ENCODE data around the gene IST1.
"Not testable (repeated sequence)": the region's sequence is repeated elsewhere in the genome, so short reads cannot be mapped to it uniquely, and the experiment has no call there.

Gene IST1

DNA sequence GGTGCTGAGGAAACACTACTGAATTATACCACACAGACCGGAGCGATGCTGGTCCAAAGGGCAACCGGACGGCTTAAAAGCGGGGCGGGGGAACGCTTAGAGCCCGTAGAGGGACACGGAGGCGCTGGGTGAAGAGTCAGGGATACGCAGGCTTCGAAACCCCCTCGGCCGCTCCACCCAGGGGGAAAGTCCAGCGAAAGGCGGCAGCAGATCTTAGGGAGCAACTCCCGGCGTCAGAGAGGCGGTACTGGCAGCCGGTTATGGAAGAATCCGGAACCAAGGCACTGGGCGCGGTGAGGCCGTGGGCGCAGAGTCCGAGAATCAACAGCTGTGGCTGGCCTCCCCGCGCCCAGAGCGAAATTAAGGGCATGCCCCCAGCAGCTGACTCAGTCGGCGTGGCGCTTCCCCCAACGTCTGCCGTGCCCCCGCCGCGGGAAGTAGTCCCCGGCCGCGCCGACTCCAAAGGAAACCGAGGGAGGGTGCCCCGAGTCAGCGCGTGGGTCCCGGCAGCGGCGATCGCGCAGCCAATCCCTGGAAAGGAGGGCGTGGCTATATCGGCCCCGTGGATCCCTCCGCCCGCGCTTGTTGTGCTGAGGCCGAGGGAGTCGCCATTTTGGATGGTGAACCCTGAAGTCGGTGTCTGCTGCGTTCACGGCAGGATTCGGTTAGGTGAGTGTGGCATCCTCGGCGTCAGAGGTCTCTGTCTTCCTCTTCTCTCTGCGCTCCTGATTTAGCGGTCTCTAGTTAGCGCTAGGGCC is at the start of gene IST1:
IST1 (plus strand) TSS at position 611 of the 758 bp plus-strand sequence. CDS start 20,110 bp downstream, outside the sequence.
- in situ Hi-C loops (cut with HindIII; ENCODE audit: low sequenced_read_pairs) = no loop called here

DNA sequence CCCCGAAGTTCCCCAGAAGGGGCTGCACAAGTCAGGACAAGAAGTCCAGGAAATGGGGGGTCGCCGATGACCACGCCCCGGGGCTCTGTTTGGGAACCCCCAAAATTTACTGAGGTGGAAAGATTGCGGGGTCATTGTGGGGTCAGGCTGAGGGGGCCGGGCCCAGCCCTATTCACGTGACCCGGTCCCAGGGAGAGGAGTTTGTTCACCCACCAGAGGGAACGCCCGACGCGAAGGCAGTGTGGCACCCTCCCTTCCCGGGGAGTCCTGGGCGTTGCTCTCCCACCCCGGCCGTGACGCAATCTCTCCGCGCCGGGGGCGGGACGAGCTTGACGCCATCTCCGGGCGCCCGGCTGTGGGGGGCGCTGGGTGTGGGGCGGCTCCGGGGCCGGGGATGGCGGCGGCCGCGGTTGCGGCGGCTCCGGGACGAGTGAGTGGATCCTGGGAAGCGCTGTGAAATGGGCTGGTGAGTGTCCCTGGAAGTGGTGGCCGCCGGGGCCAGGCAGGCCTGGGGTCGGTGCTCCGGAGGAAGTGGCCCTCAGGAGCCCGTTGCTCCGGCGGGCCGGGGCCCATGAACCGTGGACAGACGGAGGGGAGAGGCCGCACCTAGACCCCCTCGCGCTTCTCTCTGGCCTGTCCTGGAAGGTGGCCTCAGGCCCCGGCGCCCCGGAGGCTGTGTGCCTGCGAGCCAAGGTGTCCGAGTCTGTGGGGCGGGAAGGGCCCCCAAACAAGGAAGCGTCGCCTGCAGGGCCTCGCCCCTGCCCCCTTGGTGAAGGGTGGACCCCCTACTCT is 49.5 kb upstream of the IST1 start, which contains the start of gene ATXN1L:
ATXN1L (plus strand) TSS at position 338 of the 792 bp plus-strand sequence. CDS start 3,765 bp downstream, outside the sequence.
- in situ Hi-C loops (cut with HindIII; ENCODE audit: low sequenced_read_pairs) = no loop called here

DNA sequence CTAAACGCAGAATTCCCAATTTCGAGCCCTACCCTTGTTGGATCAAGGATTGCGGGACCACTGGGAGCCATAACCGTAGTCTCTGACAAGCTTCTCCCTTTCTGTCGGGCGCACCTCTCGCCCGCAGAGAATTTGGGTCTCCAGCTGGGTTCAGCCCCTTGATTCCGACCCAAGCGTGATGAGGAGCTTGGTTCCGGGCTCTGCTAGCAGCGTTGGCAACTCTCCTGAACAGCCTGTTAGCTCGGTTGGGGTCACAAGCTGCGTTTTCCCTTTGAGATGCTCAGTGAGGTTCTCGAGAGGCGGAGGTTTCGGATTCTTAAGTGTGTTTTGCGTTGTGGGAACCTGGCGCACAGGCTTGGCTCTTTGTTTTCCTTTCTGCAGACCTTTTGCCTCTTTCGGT is 48.9 kb upstream of the IST1 start:
- in situ Hi-C loops (cut with HindIII; ENCODE audit: low sequenced_read_pairs) = no loop called here

DNA sequence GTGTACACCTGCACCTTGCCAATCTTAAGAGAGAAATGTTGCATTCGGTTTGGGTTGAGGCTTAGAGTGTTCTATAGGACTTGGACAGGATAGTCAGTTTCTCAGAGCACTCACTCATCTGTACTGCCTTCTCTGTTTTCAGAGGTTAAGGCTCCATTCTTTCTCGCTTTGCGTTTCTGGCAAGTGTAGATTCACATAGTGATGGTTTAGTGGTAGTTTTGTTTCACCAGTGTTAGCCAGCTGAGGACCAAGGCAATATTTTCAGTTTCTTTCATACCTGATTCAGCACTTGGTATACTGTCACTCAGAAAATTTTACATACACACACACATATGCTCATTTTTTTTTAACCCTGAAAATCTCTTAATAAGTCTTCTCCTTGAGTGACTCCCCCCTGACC is 48.2 kb upstream of the IST1 start:
- in situ Hi-C loops (cut with HindIII; ENCODE audit: low sequenced_read_pairs) = no loop called here

DNA sequence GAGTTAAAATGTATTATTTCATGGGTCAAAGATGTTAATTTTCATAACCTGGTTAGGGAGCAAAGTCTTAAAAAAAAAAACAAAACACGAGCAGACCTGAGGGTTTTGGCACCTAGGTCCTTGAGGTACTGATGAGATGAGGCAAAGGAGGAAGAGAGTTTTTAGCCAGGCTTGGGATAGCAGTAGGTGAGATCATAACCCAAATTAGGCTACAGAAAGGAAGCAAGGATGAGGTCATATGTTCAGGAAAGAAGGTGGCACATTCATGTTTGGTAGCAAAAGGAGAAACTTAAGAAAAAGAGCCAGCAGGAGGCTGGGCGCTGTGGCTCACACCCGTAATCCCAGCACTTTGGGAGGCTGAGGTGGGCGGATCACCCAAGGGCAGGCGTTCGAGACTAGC is 46.7 kb upstream of the IST1 start:
- in situ Hi-C loops (cut with HindIII; ENCODE audit: low sequenced_read_pairs) = no loop called here

DNA sequence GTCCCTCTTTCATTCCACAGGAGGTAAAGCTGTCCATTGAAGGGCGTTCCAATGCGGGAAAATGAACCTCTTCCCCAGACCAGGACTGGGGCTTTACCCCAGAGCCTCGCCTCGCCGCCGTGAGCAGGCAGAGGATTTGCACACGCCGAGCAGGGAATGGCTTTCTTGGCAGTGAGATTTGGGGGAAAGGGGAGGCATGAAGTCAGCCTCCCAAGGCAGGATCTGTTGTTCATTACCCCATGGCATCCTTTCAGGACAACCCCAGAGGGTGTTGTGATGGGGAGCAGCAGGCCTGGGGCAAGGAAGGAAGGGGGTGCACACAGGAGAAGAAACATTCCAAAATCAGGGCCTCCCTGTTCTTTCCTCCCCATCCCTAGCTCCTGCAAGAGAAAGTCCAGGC is 43.6 kb upstream of the IST1 start:
- in situ Hi-C loops (cut with HindIII; ENCODE audit: low sequenced_read_pairs) = no loop called here

DNA sequence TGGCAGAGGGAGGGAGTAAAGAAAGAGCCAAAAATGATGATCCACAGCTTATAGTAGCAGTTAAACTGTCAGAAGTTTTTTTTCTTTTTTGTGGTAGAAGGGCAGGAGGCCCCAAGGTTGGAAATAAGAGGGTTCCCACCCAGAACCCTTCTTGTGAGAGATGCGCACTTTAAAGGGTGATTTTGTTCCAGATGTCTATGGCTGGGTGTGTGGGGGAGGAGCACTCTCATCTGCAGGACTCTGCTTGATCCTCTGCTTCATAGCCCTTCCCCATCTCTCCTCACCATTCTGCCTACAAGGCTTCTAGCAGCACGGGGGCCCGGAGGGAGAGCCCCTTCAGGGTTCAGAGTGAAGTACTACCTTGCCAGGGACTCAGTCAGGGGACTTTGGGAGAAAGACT is 43.2 kb upstream of the IST1 start:
- in situ Hi-C loops (cut with HindIII; ENCODE audit: low sequenced_read_pairs) = no loop called here

DNA sequence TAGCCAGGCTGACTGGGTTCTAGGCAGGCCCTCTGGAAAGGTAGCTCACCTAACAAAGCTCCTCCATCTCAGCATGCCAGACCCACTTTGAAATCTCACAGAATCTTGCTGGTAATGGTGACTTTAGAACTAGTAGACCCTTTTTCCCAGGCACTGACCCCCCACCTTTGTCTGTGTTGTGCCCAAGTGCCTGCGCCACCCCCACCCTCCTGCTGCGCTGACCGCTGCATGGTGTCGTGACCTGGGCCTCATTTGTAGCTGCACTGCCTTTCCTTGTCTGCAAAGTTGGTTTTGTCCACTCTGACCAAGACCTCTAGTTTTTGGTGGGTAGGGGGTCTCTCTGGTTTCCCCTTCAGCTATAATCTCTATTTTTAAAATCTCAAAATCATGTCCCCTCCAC is 42.8 kb upstream of the IST1 start:
- in situ Hi-C loops (cut with HindIII; ENCODE audit: low sequenced_read_pairs) = no loop called here

DNA sequence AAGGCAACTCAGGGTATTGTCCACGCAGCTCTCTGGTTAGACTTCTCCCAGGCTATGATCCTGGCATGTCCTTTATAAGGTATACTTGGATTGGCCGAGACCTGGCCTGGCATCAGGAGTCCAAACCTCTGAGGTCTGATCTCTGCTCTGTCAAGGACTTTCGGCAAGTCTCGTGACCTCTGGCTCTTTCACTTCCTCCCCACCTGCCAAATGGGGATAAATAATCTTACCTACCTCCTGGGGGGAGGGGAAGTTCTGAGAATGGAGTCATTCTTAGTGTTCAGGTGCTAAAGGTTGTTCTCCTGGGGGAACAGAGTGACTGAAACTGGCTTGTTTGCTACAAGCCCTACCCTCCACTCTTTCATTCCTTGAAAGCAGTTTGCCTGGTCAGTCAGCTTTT is 41.9 kb upstream of the IST1 start:
- in situ Hi-C loops (cut with HindIII; ENCODE audit: low sequenced_read_pairs) = no loop called here

DNA sequence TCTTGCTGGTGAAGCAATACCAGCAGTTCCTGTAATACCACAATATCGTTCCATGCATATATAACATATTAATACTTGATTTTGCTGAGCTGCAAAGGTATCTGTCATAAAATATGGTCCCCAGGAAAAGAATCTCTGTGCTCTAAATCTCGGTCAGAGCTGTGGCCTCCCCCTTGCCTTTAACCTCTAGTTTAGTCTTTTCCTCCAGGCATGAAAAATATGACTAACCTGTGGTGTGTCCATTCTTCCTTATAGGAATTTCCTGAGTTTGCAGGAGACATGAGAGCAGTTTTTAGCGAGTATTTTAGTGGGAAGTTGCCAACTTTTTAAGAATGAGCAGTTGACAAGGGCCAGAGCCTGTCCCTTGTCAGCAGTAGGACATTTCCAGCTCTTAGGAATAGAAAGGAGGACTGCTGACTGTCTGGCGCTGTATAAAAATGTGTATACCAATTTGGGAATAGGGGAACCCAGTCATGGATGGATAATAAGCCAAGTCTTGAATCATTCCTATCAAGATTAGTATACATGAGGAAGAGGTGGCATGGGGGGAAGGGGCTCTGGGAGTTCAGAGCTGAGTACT is 40.9 kb upstream of the IST1 start:
- in situ Hi-C loops (cut with HindIII; ENCODE audit: low sequenced_read_pairs) = no loop called here

DNA sequence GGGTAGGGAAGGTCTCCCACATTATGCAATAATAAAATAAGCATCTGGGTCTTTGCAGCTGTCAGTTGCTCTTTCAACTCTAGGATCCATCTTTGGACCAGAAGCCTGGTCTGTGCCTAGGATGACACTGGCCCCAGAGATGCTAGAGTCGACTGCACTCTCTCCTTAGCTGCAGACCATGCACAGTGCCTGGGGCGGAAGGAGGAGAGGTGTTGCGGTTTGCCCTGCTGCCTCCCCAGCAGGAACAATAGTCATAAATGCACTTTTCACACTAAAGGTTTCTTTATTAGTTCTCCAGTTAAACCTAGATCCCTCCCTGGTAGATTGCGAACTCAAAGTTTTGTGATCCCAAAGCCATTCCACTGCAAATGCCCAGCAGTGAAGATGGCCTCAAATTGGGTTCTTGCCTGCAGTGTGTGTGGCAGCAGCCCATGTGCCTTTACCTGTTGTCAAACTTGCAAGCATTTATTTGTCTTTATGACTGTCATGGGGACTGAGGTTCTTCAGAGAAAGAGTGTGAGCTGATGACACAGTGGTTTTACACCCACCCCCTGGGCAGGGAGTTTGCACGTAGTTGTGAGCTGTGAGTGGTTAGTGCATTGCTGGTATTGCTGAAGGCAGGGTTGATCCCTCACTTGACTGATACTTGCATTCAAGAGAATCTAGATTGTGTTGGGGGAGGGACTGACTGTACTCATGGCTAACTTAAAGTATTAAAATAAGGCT is 39.2 kb upstream of the IST1 start:
- in situ Hi-C loops (cut with HindIII; ENCODE audit: low sequenced_read_pairs) = no loop called here

DNA sequence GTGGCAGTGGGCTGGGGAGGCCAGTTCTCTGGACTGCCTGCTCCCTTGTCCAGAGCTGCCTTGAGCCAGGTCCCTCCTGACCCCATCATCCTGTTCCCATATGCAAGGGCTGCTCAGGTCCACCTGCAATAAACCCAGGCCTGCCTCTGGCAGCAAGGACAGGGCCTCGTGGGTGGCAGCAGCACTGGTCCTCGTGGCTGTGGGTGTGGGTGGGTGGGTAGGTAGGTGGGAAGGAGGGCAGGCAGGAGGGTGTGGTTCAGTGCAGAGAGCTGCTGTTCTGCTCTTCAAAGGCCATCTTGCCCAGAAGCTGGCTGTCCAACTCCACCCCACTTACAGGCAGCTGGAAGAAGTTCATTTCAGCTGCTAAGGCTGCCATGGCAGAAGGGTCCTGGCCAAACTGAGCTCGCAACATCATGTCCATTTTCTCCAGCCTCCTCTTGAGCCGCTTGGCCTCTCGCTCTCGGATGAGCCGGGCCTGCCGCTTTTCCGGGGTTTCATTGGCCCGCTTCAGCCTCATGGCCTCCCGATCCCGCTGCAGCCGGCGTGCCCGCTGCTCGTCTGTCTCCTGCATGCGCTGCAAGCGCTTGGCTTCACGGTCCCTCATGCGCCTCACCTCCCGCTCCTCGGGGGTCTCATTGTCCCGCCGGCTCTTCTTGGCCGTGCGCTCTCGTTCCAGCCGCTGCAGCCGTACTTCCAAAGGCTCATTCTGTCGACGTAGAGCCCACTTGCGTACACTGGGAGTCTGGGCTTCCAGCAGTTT is 35.4 kb upstream of the IST1 start:
- in situ Hi-C loops (cut with HindIII; ENCODE audit: low sequenced_read_pairs) = no loop called here

DNA sequence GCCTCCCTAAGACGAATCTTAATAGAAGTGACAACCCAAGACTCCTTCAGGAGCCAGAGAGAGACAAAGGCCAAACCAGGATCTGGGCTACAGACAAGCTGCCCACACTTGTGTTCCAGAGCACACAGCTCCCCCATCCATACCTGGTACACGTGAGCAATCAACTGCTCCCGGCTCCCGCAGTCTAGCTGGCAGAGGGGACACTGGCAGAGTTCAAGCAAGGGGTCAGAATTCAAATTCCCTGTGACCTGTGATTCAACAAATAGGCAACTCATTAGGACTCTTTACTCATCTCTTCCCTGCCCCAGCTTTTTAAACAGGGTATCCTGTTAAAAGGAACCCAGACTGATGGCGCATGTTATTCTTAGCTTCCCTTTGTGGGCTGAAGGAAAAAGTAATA is 31.3 kb upstream of the IST1 start:
- in situ Hi-C loops (cut with HindIII; ENCODE audit: low sequenced_read_pairs) = no loop called here

DNA sequence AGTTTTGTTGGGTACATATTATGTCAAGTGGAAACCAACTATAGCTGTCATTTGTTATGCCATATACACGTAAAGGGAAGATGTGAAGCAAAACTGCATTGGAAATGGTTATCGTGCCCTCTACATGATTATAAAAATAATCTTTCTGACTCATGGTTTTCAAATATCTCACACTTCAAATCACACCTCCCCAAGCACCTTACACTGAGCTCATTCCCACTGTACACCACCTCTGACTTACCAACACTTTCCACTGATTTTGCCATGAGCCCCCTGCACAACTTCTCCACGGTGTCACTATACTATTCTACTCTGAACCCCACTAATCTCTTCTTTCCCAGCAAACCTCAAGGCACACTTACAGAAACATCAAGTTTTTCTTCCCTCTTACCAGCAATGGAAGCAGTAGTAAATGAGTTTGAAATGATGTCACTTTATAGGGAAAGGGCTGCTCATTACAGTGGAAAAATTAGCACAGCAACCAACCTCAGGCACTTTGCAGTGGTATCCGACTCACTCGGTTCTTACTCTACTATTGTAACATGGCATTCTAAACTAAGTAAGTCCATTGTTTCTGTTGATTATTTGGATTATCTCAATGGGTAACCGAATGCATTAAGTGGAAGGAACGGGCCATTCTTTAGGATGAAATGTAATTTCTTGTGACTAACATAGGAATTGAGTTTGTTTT is 30.0 kb upstream of the IST1 start:
- in situ Hi-C loops (cut with HindIII; ENCODE audit: low sequenced_read_pairs) = no loop called here

DNA sequence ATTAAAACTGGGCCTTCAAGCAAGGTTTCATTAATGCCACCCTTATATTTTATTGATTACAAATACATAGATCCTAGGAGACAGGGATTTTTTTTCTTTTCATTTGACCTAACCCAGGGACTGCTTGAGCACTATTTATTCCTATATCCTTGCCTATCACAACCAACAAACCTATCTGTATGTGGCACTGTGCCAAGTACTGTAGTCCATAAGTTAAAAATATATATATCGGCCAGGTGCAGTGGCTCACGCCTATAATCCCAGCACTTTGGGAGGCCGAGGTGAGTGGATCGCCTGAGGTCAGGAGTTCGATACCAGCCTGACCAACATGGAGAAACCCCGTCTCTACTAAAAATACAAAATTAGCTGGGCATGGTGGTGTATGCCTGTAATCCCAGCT is 28.2 kb upstream of the IST1 start:
- in situ Hi-C loops (cut with HindIII; ENCODE audit: low sequenced_read_pairs) = not testable (repeated sequence)

DNA sequence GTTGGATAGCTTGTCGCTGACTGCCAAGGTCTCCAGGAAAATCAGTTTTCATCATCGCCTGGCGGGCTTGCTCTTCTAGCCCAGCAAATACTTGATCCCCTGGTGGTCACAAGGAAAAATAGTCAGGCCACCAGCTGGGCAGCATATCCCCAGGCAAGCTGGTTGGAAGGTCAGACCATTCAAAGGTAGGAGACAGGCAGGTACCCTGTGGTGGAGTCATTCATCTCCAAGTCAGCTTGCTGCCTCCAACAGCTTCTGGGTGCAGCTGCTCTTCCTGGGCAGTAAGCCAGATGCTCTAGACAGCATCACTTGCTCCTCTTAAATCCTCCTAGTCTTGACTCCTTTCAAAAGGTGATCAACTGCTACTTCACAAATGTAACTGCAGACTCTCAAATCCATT is 27.4 kb upstream of the IST1 start:
- in situ Hi-C loops (cut with HindIII; ENCODE audit: low sequenced_read_pairs) = no loop called here

DNA sequence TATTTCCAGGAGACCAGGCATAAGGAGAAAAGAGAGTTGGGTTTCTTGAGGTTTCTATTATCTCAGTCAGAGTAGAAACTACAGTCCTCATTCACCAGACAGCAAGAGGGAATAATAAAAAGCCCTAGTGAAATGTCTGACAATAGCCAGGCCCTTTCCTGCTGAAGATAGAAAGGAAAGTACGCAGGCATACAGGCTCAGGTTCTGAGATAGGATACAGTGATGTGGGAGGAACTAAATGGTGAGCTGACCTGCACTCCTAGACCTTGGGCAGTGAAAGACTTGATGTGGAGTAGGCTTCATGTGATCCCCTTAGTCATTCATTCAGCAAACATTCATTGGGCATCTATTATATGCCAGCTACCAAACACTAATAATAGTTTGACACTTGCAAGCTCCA is 26.2 kb upstream of the IST1 start:
- in situ Hi-C loops (cut with HindIII; ENCODE audit: low sequenced_read_pairs) = no loop called here

DNA sequence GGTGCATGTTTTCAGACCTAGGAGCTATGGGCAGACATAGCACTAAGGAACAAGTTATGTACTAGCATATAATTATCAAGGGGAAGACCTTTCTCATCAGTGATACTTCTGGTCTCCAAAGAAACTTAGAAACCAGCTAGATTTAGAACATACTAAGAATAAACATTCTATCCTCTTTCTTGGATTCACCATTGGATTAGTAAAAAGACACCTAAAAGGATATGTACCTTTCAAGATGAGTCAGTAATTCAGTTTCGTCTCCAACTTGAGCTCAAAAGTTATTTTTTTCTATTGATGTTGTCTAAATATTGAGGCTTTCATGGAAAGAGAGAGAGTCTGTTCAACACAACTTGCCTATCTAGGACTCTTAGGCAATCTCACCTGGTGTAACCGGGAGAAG is 24.5 kb upstream of the IST1 start:
- in situ Hi-C loops (cut with HindIII; ENCODE audit: low sequenced_read_pairs) = loop anchor here (5.0 kb wide), 2 partner anchors 44 to 51 kb away; no protein-coding TSS in a partner anchor

DNA sequence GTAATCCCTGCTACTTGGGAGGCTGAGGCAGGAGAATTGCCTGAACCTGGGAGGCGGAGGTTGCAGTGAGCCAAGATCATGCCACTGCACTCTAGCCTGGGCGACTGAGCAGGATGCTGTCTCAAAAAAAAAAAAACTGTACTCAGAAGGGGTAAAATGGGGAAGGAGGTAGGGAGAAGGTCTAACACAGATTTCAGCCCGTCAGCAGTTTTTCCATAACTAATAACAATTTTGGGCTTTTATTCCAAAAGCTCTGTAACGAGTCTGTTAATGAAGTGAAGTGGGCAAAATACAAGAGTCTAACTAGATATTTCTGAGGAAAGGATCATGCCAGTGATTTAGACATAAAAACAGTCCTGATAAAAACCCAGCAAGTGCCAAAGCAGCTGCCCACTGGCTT is 22.1 kb upstream of the IST1 start:
- in situ Hi-C loops (cut with HindIII; ENCODE audit: low sequenced_read_pairs) = loop anchor here (5.0 kb wide), 2 partner anchors 46 to 49 kb away; no protein-coding TSS in a partner anchor

DNA sequence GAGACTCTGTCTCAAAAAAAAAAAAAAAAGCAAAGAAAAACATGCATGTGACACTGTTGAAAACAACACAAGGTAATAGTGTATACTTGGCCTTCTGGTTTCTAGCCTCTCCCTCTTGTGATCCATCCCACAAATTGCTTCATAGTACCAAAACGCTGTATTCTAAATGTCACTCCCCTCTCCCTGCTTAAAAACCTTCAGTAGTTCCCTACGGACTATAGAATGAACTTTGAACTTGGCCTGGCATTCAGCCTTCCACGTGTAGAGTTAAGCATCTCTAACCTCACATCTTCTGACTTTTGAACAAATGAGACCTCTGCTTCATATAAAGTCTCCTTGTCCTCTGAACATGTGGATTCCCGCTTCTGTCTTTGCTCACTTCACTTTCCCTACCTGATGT is 16.4 kb upstream of the IST1 start:
- in situ Hi-C loops (cut with HindIII; ENCODE audit: low sequenced_read_pairs) = no loop called here

All from endothelial cell of hepatic sinusoid (primary cell).